GM21423 (cell line): ENCODE data around the gene SDR39U1.
"Not testable (repeated sequence)": the region's sequence is repeated elsewhere in the genome, so short reads cannot be mapped to it uniquely, and the experiment has no call there.

Experiments used
- ATAC-seq: cut with Tn5 transposase; IDR thresholded peaks from one replicate; pipeline ENCODE4 v1.9.1; 2021; ENCODE audit warnings: mild to moderate bottlenecking, moderate library complexity; ENCODE audit not compliant: unreplicated experiment

The SDR39U1 gene, protein sequence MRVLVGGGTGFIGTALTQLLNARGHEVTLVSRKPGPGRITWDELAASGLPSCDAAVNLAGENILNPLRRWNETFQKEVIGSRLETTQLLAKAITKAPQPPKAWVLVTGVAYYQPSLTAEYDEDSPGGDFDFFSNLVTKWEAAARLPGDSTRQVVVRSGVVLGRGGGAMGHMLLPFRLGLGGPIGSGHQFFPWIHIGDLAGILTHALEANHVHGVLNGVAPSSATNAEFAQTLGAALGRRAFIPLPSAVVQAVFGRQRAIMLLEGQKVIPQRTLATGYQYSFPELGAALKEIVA

DNA sequence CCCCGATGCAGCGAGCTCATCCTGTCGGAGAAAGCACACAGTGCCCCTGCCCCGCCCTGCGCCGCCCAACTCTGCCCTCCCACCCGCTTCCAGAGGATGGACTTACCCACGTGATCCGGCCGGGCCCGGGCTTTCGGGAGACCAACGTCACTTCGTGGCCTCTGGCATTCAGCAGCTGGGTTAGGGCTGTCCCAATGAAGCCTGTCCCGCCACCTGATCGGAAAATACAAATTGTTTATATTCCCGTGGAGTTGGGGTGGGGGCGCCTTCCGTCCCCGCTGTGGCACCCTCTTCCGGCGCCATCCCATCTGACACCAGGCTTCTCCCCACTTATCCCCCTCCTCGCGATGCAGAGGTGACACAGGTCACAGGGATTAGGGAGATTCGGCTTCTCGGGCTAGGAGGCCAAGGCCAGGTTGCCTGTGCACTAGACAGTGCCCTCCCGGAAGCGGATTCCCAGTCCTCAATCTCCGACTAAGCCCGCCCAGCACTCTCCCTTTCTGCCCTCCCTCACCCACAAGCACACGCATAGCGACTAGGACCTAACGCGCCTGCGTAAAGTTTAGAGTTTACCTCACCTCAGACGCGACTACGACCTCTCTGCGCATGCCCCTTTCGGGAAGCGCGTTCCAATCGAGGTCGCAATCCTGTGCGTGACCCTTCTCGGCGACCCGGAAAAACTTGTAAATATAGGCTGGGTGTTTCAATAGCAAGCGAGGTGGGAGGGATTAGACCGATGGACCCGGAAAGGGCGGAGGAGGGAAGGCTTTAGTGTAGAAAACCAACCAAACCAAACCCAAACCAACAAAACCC lies at the start of gene SDR39U1:
Gene SDR39U1, minus strand, starts transcription at position 537 of the 813 bp plus-strand sequence. Its CDS starts 7 bp downstream, at position 530.
- ATAC-seq = peak; percentile 86

DNA sequence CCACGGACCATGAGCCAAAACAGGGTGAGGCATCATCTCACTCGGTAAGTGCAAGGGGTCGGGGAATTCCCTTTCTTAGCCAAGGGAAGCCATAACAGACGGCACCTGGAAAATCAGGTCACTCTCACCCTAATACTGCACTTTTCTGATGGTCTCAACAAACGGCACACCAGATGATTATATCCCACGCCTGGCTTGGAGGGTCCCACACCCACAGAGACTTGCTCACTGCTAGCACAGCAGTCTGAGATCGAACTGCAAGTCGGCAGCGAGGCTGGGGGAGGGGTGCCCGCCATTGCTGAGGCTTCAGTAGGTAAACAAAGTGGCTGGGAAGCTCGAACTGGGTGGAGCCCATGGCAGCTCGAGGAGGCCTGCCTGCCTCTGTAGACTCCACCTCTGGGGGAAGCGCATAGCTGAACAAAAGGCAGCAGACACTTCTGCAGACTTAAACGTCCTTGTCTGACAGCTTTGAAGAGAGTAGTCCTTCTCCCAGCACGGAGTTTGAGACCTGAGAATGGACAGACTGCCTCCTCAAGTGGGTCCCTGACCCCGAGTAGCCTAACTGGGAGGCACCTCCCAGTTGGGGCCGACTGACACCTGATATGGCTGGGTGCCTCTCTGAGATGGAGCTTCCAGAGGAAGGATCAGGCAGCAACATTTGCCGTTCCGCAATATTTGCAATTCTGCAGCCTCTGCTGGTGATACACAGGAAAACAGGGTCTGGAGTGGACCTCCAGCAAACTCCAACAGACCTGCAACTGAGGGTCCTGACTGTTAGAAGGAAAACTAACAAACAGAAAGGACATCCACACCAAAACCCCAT lies 49.2 kb upstream of the SDR39U1 start:
- ATAC-seq = not testable (repeated sequence)

DNA sequence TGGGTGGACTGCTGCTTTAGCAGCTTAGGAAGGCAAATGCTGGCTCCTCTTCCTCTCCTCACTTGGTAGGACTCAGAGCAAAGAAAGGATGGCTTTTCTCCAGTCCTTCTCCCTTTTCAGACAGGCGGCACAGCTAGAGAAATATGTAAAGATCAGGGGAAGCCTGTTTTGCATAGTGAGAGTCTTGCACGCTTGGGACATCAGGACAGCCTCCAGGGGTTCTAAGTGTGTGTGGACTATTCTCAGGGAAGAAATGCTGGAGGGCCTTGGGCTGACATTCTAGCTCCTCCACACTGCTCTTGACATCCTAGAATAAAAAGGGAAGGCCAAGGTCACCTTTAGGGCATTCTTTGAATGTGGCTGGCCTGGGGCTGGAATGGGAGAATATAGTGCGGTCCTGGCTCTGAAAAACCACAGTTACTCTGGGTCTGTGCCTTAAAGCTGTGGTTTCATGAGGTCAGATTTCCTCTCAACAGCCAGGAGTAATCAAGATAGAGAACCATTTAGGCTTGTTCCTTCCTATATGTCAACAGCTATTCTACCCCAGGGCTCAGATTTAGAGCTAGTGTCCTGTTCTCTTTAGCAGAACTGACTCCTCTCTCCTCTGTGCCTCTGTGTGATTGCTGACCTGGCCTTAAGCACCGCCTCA lies 41.2 kb upstream of the SDR39U1 start:
- peak; percentile 54 for ATAC-seq

DNA sequence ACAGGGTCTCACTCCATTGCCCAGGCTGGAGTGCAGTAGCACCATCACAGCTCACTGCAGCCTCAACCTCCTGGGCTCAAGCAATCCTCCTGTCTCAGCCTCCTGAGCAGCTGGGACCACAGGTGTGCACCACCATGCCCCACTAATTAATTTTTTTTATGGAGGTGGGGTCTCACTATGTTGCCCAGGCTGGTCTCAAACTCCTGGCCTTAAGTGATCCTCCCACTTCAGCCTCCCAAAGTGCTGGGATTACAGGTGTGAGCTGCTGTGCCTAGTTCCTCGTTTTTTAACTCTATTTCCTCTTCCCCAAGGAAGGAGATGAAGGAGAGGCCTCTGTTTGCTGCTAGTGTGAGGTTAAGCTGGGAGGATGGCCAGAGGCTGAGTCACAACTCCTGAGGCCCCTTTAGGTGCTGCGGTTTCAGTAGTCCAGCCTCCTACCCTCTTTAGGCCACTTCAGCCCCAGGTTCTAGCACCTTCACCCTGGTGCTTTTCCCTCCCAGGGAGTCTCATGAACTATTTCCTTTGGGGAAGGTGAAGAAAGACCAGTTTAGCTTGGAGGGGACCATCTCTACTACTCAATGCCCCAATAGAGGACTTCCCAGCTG lies 40.2 kb upstream of the SDR39U1 start:
- ATAC-seq = peak; percentile 23

DNA sequence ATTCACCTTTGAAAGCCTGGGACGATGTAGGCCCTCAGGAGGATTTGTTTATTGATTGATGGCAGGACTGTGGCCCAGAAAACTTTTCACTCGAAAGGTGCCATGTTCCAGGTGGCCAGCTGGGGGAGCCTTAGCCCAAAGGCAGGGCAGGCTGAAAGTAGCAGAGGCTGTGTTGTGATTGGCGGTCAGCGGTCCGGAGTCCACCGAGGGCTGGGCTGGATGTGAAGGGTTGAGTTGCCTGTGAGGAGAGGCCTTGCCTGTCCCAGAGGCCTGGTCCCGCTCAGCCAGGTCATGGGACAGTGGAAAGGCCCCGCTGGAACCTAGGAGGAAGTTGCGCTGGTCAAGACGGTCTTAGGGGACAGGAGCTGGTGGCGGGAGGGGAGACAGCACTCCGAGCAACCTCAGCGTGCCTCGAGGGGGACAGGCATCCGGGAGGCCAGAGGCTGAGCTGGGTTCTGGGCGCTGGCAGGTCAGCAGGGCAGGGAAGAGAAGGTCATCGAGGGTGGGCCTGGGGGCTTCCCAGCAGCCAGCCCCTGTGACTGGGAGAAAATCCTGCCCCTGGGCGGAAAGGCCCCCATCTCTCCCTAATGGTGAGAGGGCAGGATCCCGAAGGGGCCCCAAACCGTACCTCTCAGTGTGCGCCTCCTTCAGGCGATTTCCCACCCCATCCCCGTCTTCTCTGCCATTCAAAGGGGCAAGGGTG lies 39.2 kb upstream of the SDR39U1 start:
- ATAC-seq = no peak

DNA sequence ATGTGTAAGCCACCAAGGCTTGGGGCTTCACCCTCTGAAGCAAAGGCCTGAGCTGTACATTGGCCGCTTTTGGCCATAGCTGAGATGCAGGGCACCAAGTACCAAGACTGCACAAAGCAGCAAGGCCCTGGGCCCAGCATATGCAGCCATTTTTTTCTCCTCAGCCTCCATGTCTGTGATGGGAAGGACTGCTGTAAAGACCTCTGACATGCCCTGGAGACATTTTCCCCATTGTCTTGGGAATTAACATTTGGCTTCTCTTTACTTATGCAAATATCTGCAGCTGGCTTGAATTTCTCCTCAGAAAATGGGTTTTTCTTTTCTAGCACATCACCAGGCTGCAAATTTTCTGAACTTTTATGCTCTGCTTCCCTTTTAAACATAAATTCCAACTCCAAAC lies 37.4 kb upstream of the SDR39U1 start:
- not testable (repeated sequence) for ATAC-seq

DNA sequence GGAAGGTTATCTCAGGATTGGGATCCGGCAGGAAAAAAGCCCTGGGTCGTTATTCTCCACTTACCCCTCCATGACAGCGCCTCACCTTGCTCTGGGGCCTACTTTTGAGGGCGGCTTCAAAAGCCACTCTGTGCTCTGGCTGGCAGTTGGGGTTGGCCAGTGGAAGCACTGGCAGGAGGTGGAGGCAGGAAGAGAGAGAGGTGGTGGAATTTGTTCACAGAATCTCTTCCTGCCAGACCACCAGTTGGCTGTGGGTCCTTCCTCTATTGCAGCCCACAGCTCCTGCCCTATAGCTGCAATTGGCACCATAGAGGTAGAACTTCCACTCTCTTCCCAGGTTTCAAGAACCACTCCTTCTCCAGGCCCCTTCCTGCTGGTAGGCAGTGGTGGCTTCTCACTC lies 32.7 kb upstream of the SDR39U1 start:
- ATAC-seq = no peak

DNA sequence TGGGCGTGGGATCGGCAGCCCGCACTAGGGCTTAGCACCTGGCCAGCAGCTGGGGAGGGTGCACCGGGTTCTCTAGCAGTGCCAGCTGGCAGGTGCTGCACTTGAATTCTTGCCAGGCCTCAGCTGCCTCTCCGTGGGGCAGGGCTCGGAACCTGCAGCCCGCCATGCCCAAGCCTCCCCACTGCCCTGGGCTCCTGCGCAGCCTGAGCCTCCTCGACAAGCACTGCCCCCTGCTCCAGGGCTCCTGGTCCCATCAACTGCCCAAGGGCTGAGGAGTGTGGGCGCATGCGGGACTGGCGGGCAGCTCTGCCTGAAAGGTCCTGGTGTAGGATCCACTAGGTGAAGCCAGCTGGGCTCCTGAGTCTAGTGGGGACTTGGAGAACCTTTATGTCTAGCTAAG lies 30.6 kb upstream of the SDR39U1 start:
- ATAC-seq = no peak

DNA sequence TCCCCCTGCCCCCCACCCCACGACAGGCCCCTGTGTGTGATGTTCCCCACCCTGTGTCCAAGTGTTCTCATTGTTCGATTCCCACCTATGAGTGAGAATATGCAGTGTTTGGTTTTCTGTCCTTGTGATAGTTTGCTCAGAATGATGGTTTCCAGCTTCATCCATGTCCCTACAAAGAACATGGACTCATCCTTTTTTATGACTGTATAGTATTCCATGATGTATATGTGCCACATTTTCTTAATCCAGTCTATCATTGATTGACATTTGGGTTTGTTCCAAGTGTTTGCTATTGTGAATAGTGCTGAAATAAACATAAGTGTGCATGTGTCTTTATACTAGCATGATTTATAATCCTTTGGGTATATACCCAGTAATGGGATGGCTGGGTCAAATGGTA lies 27.9 kb upstream of the SDR39U1 start:
- not testable (repeated sequence) for ATAC-seq

DNA sequence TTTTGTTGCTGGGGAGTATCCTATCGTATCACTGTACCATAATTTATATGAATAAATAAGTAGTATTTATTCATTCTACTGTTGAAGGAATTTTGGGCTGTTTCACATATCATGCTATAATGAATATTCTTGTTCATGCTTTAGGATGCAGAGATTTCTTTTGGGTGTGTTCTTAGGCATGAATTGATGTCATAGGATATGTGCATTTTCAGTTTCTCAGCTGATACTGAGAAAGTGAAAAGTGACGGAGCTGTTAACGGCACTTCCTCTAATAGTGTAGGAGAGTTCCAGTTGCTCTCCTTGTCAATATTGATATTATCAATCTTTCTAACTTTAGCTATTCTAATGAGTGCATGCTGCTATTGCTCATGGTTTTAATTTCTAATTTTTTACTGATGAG lies 23.2 kb upstream of the SDR39U1 start:
- ATAC-seq = no peak

DNA sequence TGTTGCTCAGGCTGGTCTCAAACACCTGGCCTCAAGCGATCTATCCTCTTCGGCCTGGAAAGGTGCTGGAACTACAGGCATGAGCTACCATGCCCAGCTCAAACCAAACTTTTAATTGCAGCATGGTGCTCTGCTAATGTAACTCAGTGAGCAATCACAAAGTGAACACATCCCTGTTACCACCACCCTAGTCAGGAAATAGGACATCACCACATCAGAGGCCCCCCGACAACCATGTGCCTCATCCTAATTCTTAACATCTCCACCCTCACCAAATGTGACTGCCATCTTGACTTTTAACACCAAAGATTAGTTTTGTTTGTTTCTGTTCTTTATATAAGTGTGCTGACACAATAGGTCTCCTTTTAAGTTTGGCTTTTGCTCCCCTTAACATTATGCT lies 22.8 kb upstream of the SDR39U1 start:
- ATAC-seq = no peak

DNA sequence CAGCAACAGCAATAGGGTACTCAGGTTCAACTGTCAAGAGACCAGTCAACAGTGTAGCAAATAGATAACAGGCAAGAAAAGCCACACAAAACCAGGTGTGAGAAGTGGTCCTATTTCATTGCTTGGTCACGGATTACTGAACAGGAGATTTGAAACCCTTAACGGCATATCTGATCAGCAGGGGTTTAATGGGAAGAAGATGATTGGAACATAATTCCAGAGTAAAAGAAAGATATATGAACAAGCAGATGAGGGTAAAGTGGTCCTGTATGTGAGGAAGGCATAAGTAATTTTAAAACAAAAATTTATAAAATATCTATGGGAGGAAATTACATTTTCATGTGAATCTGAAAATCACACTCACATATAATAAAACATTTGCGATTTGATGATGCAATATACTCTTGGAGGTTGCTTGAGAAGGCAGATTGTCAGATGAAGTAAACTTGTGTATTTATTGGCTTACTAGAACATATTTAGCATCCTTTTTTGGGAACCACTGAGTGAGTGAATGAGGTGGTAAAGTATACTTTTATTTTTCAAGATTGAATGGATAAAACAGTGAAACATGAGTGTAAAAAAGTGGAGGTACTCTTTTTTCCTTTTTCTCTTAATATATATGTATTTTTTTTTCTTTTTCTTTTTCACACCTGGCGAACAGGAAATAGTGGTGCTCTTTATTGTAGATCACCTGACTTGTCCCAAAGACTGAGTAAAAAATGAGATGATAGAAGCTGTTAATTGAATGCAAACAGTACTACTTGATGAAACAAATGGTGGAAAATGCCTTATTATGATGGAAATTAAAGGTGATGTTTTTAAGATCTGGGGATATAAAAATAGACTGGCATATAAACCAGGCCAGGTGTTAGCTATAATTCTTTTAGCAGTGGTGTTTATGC lies 21.6 kb upstream of the SDR39U1 start:
- no peak for ATAC-seq

DNA sequence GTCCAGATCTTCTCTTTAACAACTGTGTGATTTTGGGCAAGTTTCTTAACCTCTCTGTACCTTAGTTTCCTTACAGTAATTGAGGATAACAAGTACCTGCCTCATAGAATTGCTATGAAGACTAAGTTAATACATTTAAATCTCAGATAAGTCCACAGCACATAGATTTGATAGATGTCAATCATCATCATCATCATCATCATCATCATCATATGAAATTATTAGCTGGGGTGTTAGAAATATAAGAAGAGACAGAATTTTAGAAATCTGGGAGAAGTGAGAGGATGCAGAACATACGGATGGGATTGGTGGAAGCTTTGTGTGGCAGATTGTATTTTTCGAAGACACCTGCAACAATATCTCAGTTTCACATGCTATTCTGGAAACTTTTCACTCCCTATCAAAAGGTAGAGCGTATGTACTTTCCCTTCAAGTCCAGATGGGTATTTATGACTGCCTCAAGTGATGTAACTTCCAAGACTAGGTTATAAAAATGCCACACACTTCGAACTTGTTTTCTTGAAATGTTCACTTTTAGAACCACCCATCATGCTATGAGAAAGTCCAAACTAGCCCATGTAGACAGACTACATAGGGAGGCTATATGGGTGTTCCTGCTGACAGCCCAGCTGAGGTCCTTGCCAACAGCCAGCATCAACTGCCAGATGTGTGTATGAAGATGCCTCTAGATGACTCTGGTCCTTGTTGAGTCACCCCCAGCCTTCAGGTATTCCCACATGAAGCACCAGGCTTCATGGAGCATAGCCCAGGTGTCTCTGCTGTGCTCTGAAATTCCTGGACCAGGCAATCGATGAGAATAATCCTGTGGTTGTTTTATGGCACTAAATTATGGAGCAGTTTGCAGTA lies 20.7 kb upstream of the SDR39U1 start:
- no peak for ATAC-seq

DNA sequence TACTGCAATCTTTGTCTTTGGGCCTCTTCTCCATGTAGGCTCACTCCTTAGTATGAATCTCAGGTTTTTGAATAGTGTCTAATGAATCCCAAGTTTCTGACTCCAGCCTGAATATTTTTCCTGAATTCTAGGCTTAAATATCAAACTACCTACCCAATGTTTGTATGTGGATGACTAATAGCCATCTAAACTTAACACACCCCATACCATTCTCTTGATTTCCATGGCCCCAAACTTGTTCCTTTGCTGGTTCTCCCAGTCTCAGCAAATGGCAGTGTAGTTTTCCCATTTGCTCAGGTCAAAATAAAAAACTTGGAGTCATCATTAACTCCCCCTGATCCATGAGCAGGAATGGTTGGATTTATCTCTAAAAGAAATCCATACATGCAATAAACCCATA lies 18.8 kb upstream of the SDR39U1 start:
- ATAC-seq = no peak

DNA sequence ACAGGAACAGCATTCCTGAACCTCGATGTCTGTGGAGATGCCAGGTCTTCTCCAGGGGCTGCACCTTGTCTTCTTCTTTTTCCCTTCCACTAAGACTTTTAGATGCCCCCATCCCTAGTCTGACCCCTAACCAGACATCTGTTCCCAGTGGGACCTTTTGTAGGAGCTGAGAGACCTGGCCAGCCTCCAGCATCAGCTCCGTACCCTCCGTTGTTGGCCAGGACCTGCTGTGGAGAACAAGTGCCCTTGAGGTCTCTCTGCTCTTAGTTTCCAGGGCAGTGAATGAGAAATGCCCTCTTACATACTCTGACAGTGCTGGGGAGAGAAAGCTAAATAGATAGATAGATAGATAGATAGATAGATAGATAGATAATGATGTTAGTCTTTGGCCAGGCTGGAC lies 16.8 kb upstream of the SDR39U1 start:
- ATAC-seq = no peak

DNA sequence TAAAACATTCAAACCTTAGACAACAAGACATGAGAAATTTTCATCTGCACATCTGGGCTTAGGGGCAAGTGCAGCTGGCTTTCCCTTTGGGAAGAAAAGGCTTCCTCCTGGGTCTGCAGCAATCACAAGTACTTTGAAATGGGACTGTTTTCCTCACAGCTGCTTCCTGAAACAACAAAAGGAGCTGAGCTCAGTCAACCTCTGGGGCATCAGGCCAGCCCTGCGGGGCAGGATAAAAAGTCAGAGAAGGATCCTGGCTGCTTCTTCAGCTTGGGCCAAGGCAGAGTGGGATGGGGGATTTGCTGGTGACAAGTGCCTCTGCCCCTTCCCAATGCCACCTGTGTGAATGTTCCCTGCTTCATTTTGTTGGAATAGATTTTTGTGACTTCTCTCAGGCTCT lies 16.2 kb upstream of the SDR39U1 start:
- ATAC-seq = no peak

DNA sequence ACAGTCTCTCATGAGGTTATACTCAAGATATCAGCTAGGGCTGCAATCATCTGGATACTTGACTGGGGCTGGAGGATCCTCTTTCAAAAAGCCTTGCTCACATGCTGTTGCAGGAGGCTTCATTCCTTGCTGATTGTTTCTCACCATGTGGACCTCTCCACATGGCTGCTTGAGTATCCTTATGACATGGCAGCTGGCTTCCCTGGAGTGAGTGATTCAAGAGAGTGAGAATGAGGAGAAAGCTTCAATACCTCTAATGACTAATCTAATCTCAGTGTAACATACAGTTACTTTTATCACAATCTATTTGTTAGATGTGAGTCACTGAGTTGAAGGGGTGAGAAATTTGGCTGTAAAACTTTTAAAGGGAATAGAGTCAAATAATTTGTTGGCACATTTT lies 14.4 kb upstream of the SDR39U1 start:
- ATAC-seq = no peak

DNA sequence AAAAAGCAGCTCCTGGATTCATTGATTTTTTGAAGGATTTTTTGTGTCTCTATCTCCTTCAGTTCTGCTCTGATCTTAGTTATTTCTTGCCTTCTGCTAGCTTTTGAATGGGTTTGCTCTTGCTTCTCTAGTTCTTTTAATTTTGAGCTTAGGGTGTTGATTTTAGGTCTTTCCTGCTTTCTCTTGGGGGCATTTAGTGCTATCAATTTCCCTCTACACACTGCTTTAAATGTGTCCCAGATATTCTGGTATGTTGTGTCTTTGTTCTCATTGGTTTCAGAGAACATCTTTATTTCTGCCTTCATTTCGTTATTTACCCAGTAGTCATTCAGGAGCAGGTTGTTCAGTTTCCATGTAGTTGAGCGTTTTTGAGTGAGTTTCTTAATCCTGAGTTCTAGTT lies 8.3 kb upstream of the SDR39U1 start:
- not testable (repeated sequence) for ATAC-seq
